NCI-H748 treated with DMSO at 0.1 percent for 48 hours (cell line): ENCODE data around the gene CUL3.
A peak's percentile ranks its signal among the peaks of the same experiment; 100 is the strongest.
"Not testable (repeated sequence)": the region's sequence is repeated elsewhere in the genome, so short reads cannot be mapped to it uniquely, and the experiment has no call there.

ENCODE experiments used
- DNase-seq: peaks from one replicate; lab custom pipeline; 2025; lab: John Stamatoyannopoulos, UW

CUL3 gene

GRCh38 chr2:224585211-224586088 lies at the start of gene CUL3:
TSS of gene CUL3 (minus strand) at chr2:224585363. CDS start at chr2:224585009, 354 bp downstream.
- peak; percentile 97 for DNase-seq

DNA sequence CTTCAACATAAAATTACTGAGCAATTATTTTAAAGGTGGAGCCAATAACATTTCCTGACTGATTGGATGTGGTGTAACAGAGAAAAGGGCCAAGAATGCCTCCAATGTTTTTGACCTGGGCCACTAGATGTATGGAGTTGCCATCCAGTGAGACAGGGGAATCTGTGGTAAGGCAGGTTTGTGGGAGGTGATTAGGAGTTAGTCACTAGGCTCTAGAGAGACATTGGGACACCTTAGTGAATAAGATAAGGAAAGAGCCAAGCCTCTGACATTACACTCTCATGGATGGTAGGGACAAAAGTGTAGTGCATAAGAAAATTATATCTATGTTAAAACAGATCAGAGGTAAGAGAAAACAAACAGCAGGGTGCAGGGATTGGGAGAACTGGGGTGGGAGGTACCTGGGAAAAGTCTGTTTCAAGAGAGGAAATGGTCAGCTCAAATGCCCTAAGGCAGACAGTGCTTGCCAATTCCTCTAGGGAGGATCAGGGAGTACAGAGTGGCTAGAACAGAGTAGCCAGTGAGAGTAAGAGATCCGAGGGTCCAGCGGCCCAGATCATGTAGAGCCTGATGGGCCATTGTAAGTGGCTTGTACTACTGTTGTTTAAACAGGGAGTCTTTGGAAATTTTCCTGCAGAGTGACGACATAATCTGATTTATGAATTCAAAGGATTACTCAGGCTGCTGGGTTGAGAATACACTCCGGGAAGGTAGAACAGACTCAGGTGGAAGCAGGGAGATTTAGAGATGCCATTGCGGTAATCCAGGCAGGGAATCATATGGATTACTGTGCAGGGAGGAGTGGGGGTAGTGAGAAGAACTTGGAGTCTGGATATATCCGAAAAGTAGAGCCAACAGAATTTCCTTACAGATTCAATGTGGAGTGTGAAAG lies 45.7 kb upstream of the CUL3 start:
- no peak for DNase-seq

DNA sequence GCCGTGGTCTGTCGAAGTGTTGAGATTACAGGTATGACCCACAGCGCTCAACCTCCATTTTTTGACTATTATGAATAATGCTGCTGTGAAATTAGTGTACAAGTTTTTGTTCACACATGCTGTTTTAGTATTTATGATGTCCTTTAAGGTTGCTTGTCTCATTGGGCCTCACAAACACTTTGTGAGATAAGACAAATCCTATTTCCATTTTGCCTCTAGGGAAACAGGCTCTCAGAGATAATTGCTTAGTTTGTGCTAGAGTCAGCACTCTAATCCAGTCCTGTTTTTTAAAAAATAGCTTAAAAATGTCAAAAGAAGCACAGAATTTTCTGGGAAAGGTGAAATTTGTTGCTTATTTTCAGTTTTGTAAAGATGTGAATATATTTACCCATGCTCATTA lies 43.3 kb upstream of the CUL3 start:
- no peak for DNase-seq

DNA sequence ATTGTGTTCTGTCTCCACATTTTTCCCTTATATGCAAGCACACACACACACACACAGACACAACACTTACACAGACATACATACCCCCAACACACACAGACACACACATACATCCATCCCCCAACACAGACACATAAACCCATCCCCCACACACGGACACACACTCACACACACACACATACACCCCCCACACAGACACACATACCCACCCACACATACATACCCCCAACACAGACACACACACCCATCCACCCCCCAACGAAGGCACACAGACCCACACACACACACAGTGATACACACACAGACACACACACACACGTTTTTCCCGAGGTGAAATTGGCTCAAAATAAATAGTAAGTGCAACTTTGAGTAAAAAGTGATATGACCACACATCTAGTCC lies 41.6 kb upstream of the CUL3 start:
- DNase-seq, result no peak

DNA sequence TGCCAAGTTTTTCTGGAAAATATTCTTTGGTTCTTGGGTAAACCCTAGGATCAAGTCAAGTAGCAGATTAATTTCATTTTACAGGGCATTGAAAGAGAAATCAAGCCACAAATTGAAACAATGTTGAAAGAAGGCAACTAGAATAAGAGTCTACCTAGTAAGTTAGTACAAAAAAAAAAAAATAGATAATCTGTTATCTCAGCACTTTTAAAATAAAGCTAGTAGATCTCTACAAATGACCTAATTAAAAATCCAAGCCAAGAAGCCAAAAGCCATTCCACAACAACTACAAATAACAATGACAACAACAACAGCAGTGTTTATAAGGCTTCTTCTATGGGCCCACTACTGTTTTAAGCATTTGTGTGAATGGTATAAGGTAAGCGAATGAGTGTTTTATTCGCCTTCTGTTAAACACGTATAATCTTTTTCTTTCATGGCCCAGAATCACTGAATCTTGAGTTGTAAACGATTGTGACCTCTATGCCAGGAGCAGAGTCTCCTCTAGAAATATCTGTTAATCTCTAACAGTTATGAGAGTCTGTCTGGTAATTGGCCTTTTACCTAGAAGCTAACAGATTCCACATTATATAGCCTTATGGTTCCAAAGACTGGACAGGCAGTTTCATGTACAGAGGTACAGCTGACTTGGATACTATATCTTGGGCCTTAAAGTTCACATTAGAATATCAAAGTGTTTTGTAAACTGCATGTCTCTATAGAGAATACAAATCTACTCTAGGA lies 28.6 kb upstream of the CUL3 start:
- no peak for DNase-seq

DNA sequence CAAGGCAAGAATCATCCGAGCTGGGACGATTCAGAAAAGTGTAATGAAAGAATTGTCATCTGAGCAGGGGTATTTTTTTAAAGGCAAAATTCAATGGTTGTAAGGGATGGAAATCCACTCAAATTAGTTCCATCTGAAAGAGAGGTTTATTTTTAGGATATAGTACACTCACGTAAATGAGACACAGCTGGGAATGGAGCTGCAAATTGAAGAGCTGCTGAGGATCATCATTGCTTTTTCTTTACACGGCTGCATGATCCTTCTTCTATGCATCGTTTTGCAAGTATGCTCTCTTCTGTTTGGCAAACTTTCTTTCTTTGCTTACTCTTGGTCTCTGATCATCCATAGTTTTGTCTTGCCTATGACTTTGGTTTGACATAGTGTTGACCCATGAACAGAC lies 27.4 kb upstream of the CUL3 start:
- DNase-seq, result no peak

- no peak for DNase-seq
Measured at GRCh38 chr2:224611938-224612337, 26.8 kb upstream of the CUL3 start.

DNA sequence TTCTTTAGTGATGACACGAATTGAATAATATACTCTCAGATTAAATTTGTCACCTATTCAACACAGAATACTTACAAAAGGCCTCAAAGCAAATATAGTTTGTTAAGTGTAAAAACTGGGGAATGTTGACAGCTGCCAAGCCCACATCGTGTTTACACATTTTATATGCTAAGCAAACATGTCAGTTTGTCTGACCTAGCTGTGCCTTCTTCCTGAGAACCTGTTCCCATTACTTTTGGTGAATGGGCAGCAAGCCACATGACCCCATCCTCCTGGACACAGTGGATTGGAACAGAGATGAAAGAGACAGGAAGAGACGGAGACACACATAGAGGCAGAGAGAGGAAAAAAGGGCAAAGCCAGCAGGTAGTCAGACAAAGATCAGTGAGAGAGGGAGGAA lies 22.9 kb upstream of the CUL3 start:
- peak; percentile 43 for DNase-seq

- not testable (repeated sequence) for DNase-seq
Measured at GRCh38 chr2:224603746-224604500, 18.8 kb upstream of the CUL3 start.

GRCh38 chr2:224602778-224603375 lies 17.7 kb upstream of the CUL3 start:
- DNase-seq, result not testable (repeated sequence)

DNA sequence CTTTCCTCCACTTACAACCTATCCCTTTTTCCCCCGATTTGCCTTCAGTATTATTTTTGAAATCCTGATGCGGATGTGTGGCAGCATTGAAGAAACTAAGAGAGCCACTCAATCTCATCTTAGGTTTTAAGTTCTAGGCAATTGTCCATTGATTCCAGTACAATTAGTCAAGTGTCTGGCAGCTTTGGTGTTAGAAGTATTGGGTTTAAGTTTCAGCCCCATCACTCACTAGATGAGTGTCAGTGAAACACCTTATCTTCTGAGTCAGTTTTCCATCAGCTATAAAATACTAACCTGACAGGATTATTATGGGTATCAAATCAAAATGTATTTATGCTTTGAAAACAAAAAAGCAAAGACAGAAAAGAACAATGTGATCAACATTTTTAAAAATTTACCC lies 16.8 kb upstream of the CUL3 start:
- no peak for DNase-seq

DNA sequence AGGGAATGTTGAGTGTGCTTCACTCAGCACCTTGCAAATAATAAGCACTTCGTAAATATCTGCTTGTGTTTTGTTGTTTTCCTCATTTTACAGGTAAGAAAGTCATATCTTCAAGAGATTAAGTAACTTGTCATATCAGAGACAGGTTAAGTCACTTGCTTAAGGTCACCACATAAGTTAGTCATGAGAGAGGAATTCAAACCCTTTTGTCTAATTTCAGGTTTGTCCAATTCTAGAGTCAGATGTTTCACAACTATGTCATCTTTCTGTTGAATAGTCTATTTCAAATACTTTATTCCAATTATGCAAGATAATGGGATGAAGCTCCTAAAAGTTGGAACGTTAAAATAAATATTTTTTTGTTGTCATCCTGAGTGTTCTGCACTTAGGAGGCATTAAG lies 13.5 kb upstream of the CUL3 start:
- DNase-seq, result no peak

DNA sequence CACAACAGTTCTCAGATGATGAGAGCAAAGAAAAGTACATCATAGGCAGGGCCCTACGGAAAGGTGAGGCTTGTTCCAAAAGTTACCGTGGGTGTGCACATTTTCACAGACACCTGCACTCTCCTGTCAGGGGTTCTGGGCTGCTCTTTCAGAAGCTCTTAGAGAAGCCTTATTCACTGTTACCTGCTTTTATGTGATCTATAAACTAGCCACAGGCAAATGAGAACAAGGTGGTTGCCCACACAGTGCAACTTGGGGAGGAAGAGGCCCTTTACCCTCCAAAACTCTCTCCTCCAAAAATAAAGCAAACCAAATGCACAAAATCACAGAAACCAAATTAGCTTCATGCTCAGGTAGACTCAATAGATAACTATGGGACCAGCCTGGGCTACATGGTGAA lies 11.1 kb upstream of the CUL3 start:
- DNase-seq, result no peak

DNA sequence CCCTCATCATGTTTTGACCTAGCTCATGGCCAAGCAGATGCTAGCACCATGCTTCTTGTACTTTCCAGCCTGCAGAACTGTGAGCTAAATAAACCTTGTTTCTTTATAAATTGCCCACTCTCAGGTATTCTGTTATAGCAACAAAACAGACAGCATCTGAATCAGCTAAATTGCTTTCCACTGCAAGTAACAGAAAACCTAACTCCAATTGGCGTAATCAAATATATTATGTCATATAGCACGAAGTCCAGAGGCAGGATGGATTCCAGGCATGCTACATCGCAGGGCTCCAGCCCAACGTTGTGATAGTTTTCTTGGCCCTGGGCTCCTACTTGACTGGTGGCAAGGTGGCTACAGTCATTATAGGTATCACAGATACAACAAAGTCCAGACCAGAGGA lies 10.4 kb upstream of the CUL3 start:
- no peak for DNase-seq

GRCh38 chr2:224594840-224595239 lies 9.7 kb upstream of the CUL3 start:
- DNase-seq, result no peak

DNA sequence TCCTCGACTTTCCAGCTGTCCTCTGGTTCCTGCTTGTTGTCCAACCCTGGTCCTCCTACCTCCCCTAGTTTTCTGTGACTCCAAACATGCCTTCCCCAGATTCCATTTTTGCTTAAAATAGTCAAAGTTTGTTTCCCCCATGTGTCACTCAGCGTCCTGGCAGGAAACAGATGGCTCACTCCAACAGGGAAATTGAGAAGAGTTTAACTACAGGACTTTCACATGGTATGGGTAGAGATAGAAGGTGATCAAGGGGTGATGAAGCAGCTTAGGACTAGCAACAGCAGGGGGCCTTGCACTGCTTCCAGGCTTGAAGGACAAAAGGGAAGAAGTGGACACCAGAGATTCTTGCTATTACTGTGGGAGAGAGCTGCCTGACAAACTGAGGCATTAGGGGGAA lies 6.1 kb upstream of the CUL3 start:
- no peak for DNase-seq

DNA sequence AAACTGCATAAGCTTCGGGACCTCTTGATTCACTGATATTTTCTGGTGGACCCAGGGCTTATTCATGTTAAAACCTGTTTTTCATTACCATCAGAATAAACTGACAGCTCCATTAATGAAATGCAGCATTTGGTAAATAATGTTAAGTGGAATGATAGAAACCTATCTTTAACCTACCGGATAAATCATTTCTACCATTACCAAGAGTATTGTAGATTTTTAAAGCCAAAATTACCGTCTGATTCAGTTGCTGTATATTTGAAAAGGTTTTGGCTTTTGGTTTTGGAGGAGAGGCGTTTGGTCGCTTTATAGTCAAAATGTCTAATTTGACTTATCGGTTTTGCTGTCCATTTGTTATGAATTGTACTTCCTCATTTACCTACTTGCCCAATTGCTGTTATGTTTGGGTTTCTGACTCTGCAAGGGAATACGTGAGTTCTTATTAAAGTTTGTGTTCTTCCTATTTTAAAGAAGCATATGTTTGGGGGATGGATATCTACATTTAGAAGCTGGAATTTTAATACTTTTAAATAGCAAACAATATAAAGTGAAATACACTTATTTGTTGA lies 1.0 kb upstream of the CUL3 start:
- no peak for DNase-seq

- DNase-seq, result no peak
Measured at GRCh38 chr2:224584785-224585210, 365 bp downstream of the CUL3 start.

- no peak for DNase-seq
Measured at GRCh38 chr2:224584111-224584784, 915 bp downstream of the CUL3 start.

DNA sequence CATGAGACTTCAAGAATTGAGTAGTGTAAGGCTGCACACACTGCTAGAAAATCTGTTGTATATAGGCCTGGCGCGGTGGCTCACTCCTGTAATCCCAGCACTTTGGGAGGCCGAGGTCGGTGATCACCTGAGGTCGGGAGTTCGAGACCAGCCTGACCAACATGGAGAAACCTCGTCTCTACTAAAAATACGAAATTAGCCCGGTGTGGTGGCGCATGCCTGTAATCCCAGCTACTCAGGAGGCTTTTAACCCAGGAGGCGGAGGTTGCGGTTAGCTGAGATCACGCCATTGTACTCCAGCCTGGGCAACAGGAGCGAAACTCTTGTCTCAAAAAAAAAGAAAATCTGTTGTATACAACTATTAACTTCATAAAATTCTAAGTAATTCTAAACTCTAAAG lies 2.1 kb downstream of the CUL3 start:
- DNase-seq, result not testable (repeated sequence)
